Measurements from ENCODE around the gene APEX1. TPM values are rescaled to one million over a fixed set of nuclear protein-coding genes. Genes with fewer than 3 reads are reported as not detected.

The APEX1 gene
- polyA plus RNA-seq, 1 of the 3 experiments (the other 2 are of a cell fraction) = 279 TPM

DNA sequence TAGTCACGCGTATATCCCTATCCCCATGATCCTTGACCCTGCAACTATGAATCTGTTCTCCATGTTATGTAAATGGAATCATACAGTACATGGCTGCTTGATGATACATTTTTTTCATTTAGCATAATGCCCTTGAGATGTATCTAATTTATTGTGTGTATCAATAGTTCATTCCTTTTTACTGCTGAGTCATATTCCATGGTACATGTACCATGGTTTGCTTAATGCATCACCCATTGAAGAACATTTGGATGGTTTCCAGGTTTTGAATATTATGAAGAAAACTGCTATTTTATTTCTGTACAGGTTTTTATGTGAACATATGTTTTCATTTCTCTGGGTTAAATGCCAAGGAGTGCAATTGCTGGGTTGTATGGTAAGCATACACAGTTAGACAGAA is 46.3 kb downstream of the APEX1 start:
- Histone ChIP-seq H3K36me3 (replicated peaks in 1 of 2; ENCODE audit: control insufficient read depth in 1 of 2, insufficient read depth in 2 of 2, low read length in 1 of 2) (no peaks in the 10 kb centered on the region), H3K9me2 (no peaks in the 10 kb centered on the region), H3F3A (replicated peaks; ENCODE audit: insufficient read depth) (peaks cover 3% of the 10 kb centered on the region), H3K27ac (ENCODE audit: low read depth in 2 of 2, low read length in 1 of 2) (no peak overlapping the region), H3K4me1 (ENCODE audit: control insufficient read depth in 1 of 2, insufficient read depth in 2 of 2, low read depth in 1 of 2, low read length in 1 of 2) (no peaks in the 10 kb centered on the region), H3K9ac (no peak overlapping the region), H3K4me3 (ENCODE audit: low read depth in 2 of 2, low read length in 1 of 2) (no peak overlapping the region), H4K20me1 (ENCODE audit: insufficient read depth) (no peaks in the 10 kb centered on the region), H3K79me2 (ENCODE audit: insufficient read depth) (no peaks in the 10 kb centered on the region), H3K4me2 (no peak overlapping the region), H3K27me3 (ENCODE audit: insufficient read depth) (no peaks in the 10 kb centered on the region; the same call in 1 of the 2 replicates), H2AFZ (ENCODE audit: low read depth) (no peak overlapping the region), H3K9me3 (no peaks in the 10 kb centered on the region)
- ChIA-PET CTCF (no interaction called here), POLR2A (no interaction called here)
- WGBS (ENCODE audit: low lambda C conversion rate) = 100% methylated on average over 2 of the region's 2 CpGs
- no peak for DNase-seq
- TF ChIP-seq MEF2A (IDR thresholded peaks at IDR 0.05; ENCODE audit: borderline replicate concordance, low read depth) (no peak), GATA2 (CRISPR knock-in tag; IDR thresholded peaks at IDR 0.05) (no peak), EZH2phosphoT487 (IDR thresholded peaks at IDR 0.05; ENCODE audit: borderline replicate concordance, low read depth) (no peak), MXI1 (IDR thresholded peaks at IDR 0.05; ENCODE audit: low read depth, low read length) (no peak), ELF1 (IDR thresholded peaks at IDR 0.05) (no peak), NFIC (IDR thresholded peaks at IDR 0.05; ENCODE audit: borderline replicate concordance) (no peak), NRF1 (IDR thresholded peaks at IDR 0.05; ENCODE audit: low read depth, low read length) (no peak), CHD2 (IDR thresholded peaks at IDR 0.05; ENCODE audit: low read length, partially characterized antibody) (no peak)
- TF ChIP-seq, protein P1, sequence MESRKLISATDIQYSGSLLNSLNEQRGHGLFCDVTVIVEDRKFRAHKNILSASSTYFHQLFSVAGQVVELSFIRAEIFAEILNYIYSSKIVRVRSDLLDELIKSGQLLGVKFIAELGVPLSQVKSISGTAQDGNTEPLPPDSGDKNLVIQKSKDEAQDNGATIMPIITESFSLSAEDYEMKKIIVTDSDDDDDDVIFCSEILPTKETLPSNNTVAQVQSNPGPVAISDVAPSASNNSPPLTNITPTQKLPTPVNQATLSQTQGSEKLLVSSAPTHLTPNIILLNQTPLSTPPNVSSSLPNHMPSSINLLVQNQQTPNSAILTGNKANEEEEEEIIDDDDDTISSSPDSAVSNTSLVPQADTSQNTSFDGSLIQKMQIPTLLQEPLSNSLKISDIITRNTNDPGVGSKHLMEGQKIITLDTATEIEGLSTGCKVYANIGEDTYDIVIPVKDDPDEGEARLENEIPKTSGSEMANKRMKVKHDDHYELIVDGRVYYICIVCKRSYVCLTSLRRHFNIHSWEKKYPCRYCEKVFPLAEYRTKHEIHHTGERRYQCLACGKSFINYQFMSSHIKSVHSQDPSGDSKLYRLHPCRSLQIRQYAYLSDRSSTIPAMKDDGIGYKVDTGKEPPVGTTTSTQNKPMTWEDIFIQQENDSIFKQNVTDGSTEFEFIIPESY (IDR thresholded peaks at IDR 0.05; ENCODE audit: borderline replicate concordance, low read depth) = no peak

DNA sequence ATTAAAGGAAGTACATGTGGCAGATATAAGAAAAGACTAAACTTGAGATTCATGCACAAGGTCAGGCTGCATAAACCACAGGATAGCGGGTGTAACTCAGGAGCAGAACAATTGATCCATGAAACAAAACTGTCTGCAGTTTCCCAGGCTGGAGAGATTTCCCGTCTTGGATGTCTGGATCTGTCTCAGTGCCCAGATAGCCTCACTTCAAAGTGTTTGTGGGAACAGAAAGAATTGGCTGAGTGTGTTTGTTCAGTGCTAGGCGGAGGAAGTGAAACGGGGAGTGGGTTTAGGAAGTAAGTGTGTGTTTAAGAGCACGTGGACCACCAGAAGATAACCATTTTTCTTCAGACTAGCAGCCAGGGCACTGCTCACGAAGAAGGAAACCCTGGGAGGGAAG is 48.9 kb downstream of the APEX1 start:
- Histone ChIP-seq H3K79me2 (ENCODE audit: insufficient read depth) (no peaks in the 10 kb centered on the region), H3K9ac (no peak overlapping the region), H4K20me1 (ENCODE audit: insufficient read depth) (no peaks in the 10 kb centered on the region), H2AFZ (ENCODE audit: low read depth) (no peak overlapping the region), H3K4me2 (no peak overlapping the region), H3K27me3 (ENCODE audit: insufficient read depth) (peaks cover 7% of the 10 kb centered on the region; the same call in 1 of the 2 replicates), H3K9me3 (no peaks in the 10 kb centered on the region), H3K4me1 (ENCODE audit: control insufficient read depth in 1 of 2, insufficient read depth in 2 of 2, low read depth in 1 of 2, low read length in 1 of 2) (no peaks in the 10 kb centered on the region), H3K27ac (ENCODE audit: low read depth in 2 of 2, low read length in 1 of 2) (no peak overlapping the region), H3K4me3 (ENCODE audit: low read depth in 2 of 2, low read length in 1 of 2) (no peak overlapping the region), H3K36me3 (replicated peaks in 1 of 2; ENCODE audit: control insufficient read depth in 1 of 2, insufficient read depth in 2 of 2, low read length in 1 of 2) (no peaks in the 10 kb centered on the region), H3K9me2 (no peaks in the 10 kb centered on the region), H3F3A (replicated peaks; ENCODE audit: insufficient read depth) (peaks cover 3% of the 10 kb centered on the region)
- no peak for DNase-seq
- TF ChIP-seq RCOR1 (IDR thresholded peaks at IDR 0.05; ENCODE audit: low read length) (no peak), TEAD4 (IDR thresholded peaks at IDR 0.05; ENCODE audit: borderline replicate concordance, insufficient read depth) (no peak), YY1 (IDR thresholded peaks at IDR 0.05; ENCODE audit: low read depth) (no peak), TCF12 (IDR thresholded peaks at IDR 0.05) (no peak), RXRA (IDR thresholded peaks at IDR 0.05; ENCODE audit: borderline replicate concordance, low read depth) (no peak), SMC3 (IDR thresholded peaks at IDR 0.05; ENCODE audit: low read depth, low read length) (no peak), FOSL2 (IDR thresholded peaks at IDR 0.05; ENCODE audit: borderline replicate concordance, low read depth) (no peak), NFIC (IDR thresholded peaks at IDR 0.05; ENCODE audit: borderline replicate concordance) (no peak), EZH2phosphoT487 (IDR thresholded peaks at IDR 0.05; ENCODE audit: borderline replicate concordance, low read depth) (no peak), MEF2A (IDR thresholded peaks at IDR 0.05; ENCODE audit: borderline replicate concordance, low read depth) (no peak), ELF1 (IDR thresholded peaks at IDR 0.05) (no peak), FOXM1 (IDR thresholded peaks at IDR 0.05; ENCODE audit: low read depth) (no peak)
- TF ChIP-seq, protein P2, sequence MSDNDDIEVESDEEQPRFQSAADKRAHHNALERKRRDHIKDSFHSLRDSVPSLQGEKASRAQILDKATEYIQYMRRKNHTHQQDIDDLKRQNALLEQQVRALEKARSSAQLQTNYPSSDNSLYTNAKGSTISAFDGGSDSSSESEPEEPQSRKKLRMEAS (IDR thresholded peaks at IDR 0.05; ENCODE audit: low read depth) = no peak
- TF ChIP-seq, protein P3, sequence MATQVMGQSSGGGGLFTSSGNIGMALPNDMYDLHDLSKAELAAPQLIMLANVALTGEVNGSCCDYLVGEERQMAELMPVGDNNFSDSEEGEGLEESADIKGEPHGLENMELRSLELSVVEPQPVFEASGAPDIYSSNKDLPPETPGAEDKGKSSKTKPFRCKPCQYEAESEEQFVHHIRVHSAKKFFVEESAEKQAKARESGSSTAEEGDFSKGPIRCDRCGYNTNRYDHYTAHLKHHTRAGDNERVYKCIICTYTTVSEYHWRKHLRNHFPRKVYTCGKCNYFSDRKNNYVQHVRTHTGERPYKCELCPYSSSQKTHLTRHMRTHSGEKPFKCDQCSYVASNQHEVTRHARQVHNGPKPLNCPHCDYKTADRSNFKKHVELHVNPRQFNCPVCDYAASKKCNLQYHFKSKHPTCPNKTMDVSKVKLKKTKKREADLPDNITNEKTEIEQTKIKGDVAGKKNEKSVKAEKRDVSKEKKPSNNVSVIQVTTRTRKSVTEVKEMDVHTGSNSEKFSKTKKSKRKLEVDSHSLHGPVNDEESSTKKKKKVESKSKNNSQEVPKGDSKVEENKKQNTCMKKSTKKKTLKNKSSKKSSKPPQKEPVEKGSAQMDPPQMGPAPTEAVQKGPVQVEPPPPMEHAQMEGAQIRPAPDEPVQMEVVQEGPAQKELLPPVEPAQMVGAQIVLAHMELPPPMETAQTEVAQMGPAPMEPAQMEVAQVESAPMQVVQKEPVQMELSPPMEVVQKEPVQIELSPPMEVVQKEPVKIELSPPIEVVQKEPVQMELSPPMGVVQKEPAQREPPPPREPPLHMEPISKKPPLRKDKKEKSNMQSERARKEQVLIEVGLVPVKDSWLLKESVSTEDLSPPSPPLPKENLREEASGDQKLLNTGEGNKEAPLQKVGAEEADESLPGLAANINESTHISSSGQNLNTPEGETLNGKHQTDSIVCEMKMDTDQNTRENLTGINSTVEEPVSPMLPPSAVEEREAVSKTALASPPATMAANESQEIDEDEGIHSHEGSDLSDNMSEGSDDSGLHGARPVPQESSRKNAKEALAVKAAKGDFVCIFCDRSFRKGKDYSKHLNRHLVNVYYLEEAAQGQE (IDR thresholded peaks at IDR 0.05; ENCODE audit: low read depth, low read length) = no peak
- TF ChIP-seq, protein P4, sequence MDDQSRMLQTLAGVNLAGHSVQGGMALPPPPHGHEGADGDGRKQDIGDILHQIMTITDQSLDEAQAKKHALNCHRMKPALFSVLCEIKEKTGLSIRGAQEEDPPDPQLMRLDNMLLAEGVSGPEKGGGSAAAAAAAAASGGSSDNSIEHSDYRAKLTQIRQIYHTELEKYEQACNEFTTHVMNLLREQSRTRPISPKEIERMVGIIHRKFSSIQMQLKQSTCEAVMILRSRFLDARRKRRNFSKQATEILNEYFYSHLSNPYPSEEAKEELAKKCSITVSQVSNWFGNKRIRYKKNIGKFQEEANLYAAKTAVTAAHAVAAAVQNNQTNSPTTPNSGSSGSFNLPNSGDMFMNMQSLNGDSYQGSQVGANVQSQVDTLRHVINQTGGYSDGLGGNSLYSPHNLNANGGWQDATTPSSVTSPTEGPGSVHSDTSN (IDR thresholded peaks at IDR 0.05) = no peak
- 10% methylated on average over 6 of the region's 6 CpGs for WGBS (ENCODE audit: low lambda C conversion rate)
- CTCF ChIA-PET = no interaction called here
- POLR2A ChIA-PET = no interaction called here

Data from SK-N-SH (cell line).